Neural cell (in vitro differentiated cells): ENCODE measurements around the gene NOL4L. TPM values are rescaled to one million over a fixed set of nuclear protein-coding genes. Genes with fewer than 3 reads are reported as not detected.

Experiments used
- H2AFZ ChIP-seq: fragments of 200-600, 300-800 bp; sonication (generic), shearing (Covaris generic); 2 replicates; pipeline ENCODE4 v1.6.0; 2014; ENCODE audit warnings: low read depth, mild to moderate bottlenecking, antibody characterized with exemption, low read length, moderate library complexity
- H3F3A ChIP-seq: fragments of 200-600 bp; shearing (Covaris generic); 2 replicates; pipeline ENCODE4 v1.6.1; 2016; ENCODE audit warnings: mild to moderate bottlenecking, moderate library complexity, mixed read lengths, antibody characterized with exemption, low read length; ENCODE audit not compliant: insufficient read depth, poor library complexity, severe bottlenecking
- H3K27ac ChIP-seq: fragments of 200-600, 300-800 bp; sonication (generic), shearing (Covaris generic); 2 replicates; pipeline ENCODE4 v1.5.1; 2014; ENCODE audit warnings: mild to moderate bottlenecking, low read length, moderate library complexity
- H3K27me3 ChIP-seq: fragments of 300-800, 200-600 bp; sonication (generic), shearing (Covaris generic); 2 replicates; pipeline ENCODE4 v1.6.0; 2014; ENCODE audit warnings: mild to moderate bottlenecking, low read depth, low read length, moderate library complexity; ENCODE audit not compliant: insufficient read depth
- H3K36me3 ChIP-seq: fragments of 300-800, 200-600 bp; sonication (generic), shearing (Covaris generic); 2 replicates; pipeline ENCODE4 v1.5.1; 2014; ENCODE audit warnings: mild to moderate bottlenecking, antibody characterized with exemption, low read length, moderate library complexity; ENCODE audit not compliant: insufficient read depth
- H3K4me2 ChIP-seq: fragments of 300-800, 200-600 bp; sonication (generic), shearing (Covaris generic); 2 replicates; pipeline ENCODE4 v1.6.0; 2014; ENCODE audit warnings: mild to moderate bottlenecking, low read length
- H3K4me3 ChIP-seq: fragments of 300-800, 200-600 bp; sonication (generic), shearing (Covaris generic); 2 replicates; pipeline ENCODE4 v1.5.1; 2014; ENCODE audit warnings: mild to moderate bottlenecking, low read length, moderate library complexity
- H3K79me2 ChIP-seq: fragments of 200-600 bp; shearing (Covaris generic); replicated peaks from 2 replicates; pipeline ENCODE4 v1.6.0; 2014; ENCODE audit warnings: mild to moderate bottlenecking, low read length, moderate library complexity; ENCODE audit not compliant: insufficient read depth
- H3K9ac ChIP-seq: fragments of 300-800, 200-600 bp; sonication (generic), shearing (Covaris generic); 2 replicates; pipeline ENCODE4 v1.6.1; 2016; ENCODE audit warnings: mild to moderate bottlenecking, low read length, mixed read lengths
- H3K9me2 ChIP-seq: fragments of 200-600 bp; shearing (Covaris generic); 2 replicates; pipeline ENCODE4 v1.6.1; 2016; ENCODE audit warnings: mild to moderate bottlenecking, low read length, mixed read lengths; ENCODE audit not compliant: insufficient read depth
- H3K9me3 ChIP-seq: fragments of 200-600, 300-800 bp; sonication (generic), shearing (Covaris generic); 2 replicates; pipeline ENCODE4 v1.6.1; 2016; ENCODE audit warnings: mild to moderate bottlenecking, mixed run types, low read length, moderate library complexity, mixed read lengths
- H4K20me1 ChIP-seq: fragments of 200-600 bp; shearing (Covaris generic); 2 replicates; pipeline ENCODE4 v1.6.1; 2016; ENCODE audit warnings: mild to moderate bottlenecking, mixed run types; ENCODE audit not compliant: insufficient read depth
- CTCF ChIP-seq: fragments of 450-650 bp; IDR thresholded peaks from 2 replicates; pipeline ENCODE4 v1.5.1; 2014; ENCODE audit warnings: antibody characterized with exemption, mild to moderate bottlenecking, moderate library complexity; ENCODE audit not compliant: poor library complexity, severe bottlenecking
- EP300 ChIP-seq: fragments of 450-650 bp; conservative IDR thresholded peaks from 2 replicates; pipeline ENCODE4 v1.6.1; 2014; ENCODE audit warnings: antibody characterized with exemption, mild to moderate bottlenecking, moderate library complexity; ENCODE audit not compliant: poor library complexity, severe bottlenecking
- EZH2 ChIP-seq: fragments of 200-600, 300-800 bp; shearing (Covaris generic), sonication (generic); IDR thresholded peaks from 2 replicates; pipeline ENCODE4 v1.6.1; 2014; ENCODE audit warnings: antibody characterized with exemption, low read length, borderline replicate concordance, mild to moderate bottlenecking; ENCODE audit not compliant: insufficient read depth, poor library complexity, severe bottlenecking
- MXI1 ChIP-seq: fragments of 450-650 bp; conservative IDR thresholded peaks from 2 replicates; pipeline ENCODE4 v1.6.1; 2014; ENCODE audit warnings: antibody characterized with exemption, mild to moderate bottlenecking; ENCODE audit not compliant: poor library complexity, severe bottlenecking
- POLR2AphosphoS5 ChIP-seq: IDR thresholded peaks from 2 replicates; pipeline ENCODE4 v1.6.1; 2012
- RAD21 ChIP-seq: fragments of 450-650 bp; conservative IDR thresholded peaks from 2 replicates; pipeline ENCODE4 v1.6.1; 2014; ENCODE audit warnings: antibody characterized with exemption, mild to moderate bottlenecking, moderate library complexity
- REST ChIP-seq: IDR thresholded peaks from 2 replicates; pipeline ENCODE4 v1.6.1; 2012; ENCODE audit warnings: borderline replicate concordance
- SMC3 ChIP-seq: fragments of 450-650 bp; conservative IDR thresholded peaks from 2 replicates; pipeline ENCODE4 v1.6.1; 2014; ENCODE audit warnings: antibody characterized with exemption, mild to moderate bottlenecking, moderate library complexity; ENCODE audit not compliant: poor library complexity
- TAF1 ChIP-seq: IDR thresholded peaks from 2 replicates; pipeline ENCODE4 v1.6.1; 2012; ENCODE audit warnings: low read depth
- polyA plus RNA-seq: library from polyadenylated mRNA; depleted of rRNA; stranded (reverse); fragments of >200 nt; gene quantifications from 2 replicates; pipeline ENCODE4 v1.2.3, GENCODE V29; 2014

NOL4L gene
- polyA plus RNA-seq, 1 donor from 2014 or later, result 20.4 TPM

GRCh38 chr20:32607324-32607723 is 22.2 kb upstream of the NOL4L start:
- no peaks in the 10 kb centered on the region for H3K27me3 ChIP-seq
- TF ChIP-seq EZH2 (no peak), TAF1 (no peak), POLR2AphosphoS5 (no peak), SMC3 (no peak), REST (no peak), MXI1 (no peak), CTCF (no peak), EP300 (no peak), RAD21 (no peak)
- no peak overlapping the region for H3K27ac ChIP-seq
- no peak overlapping the region for H3K4me3 ChIP-seq
- H3K9me2 ChIP-seq, result no peaks in the 10 kb centered on the region
- no peak overlapping the region for H3K9ac ChIP-seq
- no peaks in the 10 kb centered on the region for H3F3A ChIP-seq
- H4K20me1 ChIP-seq, result no peaks in the 10 kb centered on the region
- H3K79me2 ChIP-seq, result no peaks in the 10 kb centered on the region
- no peaks in the 10 kb centered on the region for H3K9me3 ChIP-seq
- no peak overlapping the region for H2AFZ ChIP-seq
- no peak overlapping the region for H3K4me2 ChIP-seq
- no peaks in the 10 kb centered on the region for H3K36me3 ChIP-seq

GRCh38 chr20:32606790-32607189 is 21.7 kb upstream of the NOL4L start:
- H3K9ac ChIP-seq, result no peak overlapping the region
- H3K9me3 ChIP-seq, result no peaks in the 10 kb centered on the region
- H3K36me3 ChIP-seq, result no peaks in the 10 kb centered on the region
- no peaks in the 10 kb centered on the region for H3K79me2 ChIP-seq
- no peaks in the 10 kb centered on the region for H3F3A ChIP-seq
- no peak overlapping the region for H3K4me2 ChIP-seq
- H2AFZ ChIP-seq, result no peak overlapping the region
- no peak for TF ChIP-seq MXI1
- no peak for TF ChIP-seq RAD21
- no peak for TF ChIP-seq POLR2AphosphoS5
- no peak for TF ChIP-seq EZH2
- no peak for TF ChIP-seq REST
- no peak for TF ChIP-seq EP300
- TF ChIP-seq TAF1, result no peak
- TF ChIP-seq SMC3, result no peak
- no peak for TF ChIP-seq CTCF
- no peaks in the 10 kb centered on the region for H4K20me1 ChIP-seq
- no peaks in the 10 kb centered on the region for H3K27me3 ChIP-seq
- H3K4me3 ChIP-seq, result no peak overlapping the region
- no peaks in the 10 kb centered on the region for H3K9me2 ChIP-seq
- H3K27ac ChIP-seq, result no peak overlapping the region
